Activated CD4-positive, alpha-beta memory T cell treated with anti-CD3 and anti-CD28 coated beads for 36 hours (primary cell): ENCODE data around the gene VAMP7. TPM values are rescaled to one million over a fixed set of nuclear protein-coding genes. Genes with fewer than 3 reads are reported as not detected.
A peak's percentile ranks its signal among the peaks of the same experiment; 100 is the strongest.
"Not testable (repeated sequence)": the region's sequence is repeated elsewhere in the genome, so short reads cannot be mapped to it uniquely, and the experiment has no call there.

Experiments
- CTCF ChIA-PET: fragments of 350-600 bp; sonication (Branson Sonifier 250); formaldehyde crosslinking; loops from one replicate; lab custom pipeline; 2021; ENCODE audit warnings: antibody characterized with exemption, inconsistent platforms; lab: Charles Lee
- POLR2A ChIA-PET: fragments of 350-600 bp; sonication (Branson Sonifier 250); formaldehyde crosslinking; loops from one replicate; lab custom pipeline; 2021; ENCODE audit warnings: antibody characterized with exemption; lab: Charles Lee
- DNase-seq: peaks from one replicate; pipeline ENCODE4 v3.0.0-alpha.2; 2020
- H3K27ac Mint-ChIP-seq: one replicate; pipeline ENCODE4 v1.8.0; 2021; ENCODE audit warnings: mixed read lengths
- H3K27me3 Mint-ChIP-seq: one replicate; pipeline ENCODE4 v1.8.0; 2021; ENCODE audit warnings: mixed read lengths
- H3K36me3 Mint-ChIP-seq: one replicate; pipeline ENCODE4 v1.8.0; 2021; ENCODE audit warnings: mixed read lengths
- H3K4me1 Mint-ChIP-seq: one replicate; pipeline ENCODE4 v1.8.0; 2021; ENCODE audit warnings: low read depth, mixed read lengths
- H3K4me3 Mint-ChIP-seq: one replicate; pipeline ENCODE4 v1.8.0; 2021; ENCODE audit warnings: mild to moderate bottlenecking, mixed read lengths
- H3K9me3 Mint-ChIP-seq: one replicate; pipeline ENCODE4 v1.8.0; 2021; ENCODE audit warnings: mixed read lengths
- intact Hi-C: fragments of 100-400 bp; cut with micrococcal nuclease; formaldehyde crosslinking; loops from one replicate; pipeline ENCODE4 v1.15.1; 2023
- total RNA-seq, 2 experiments: library from RNA; stranded (reverse); gene quantifications; one replicate each; pipeline ENCODE4 v1.2.3, GENCODE V29; 2021

Gene VAMP7
- total RNA-seq, 2 experiments from 2014 or later = 30.1 to 32.5 TPM

- H3K4me1 Mint-ChIP-seq, intact Hi-C loops: not testable (repeated sequence)
These were observed 49.9 kb downstream of the VAMP7 start for GRCh38 chrX:155930852-155931618.

GRCh38 chrX:155938132-155938531, 57.0 kb downstream of the VAMP7 start:
- intact Hi-C loops = no loop called here

More at GRCh38 chrX:155930852-155931618, 49.9 kb downstream of the VAMP7 start:
- POLR2A ChIA-PET, H3K27ac Mint-ChIP-seq, H3K27me3 Mint-ChIP-seq, DNase-seq, H3K4me3 Mint-ChIP-seq, CTCF ChIA-PET: not testable (repeated sequence)
- Mint-ChIP-seq H3K36me3 (peaks cover 55% of the 10 kb centered on the region), H3K9me3 (peaks cover 35% of the 10 kb centered on the region)

GRCh38 chrX:155949098-155949497, 68.0 kb downstream of the VAMP7 start:
- no peak overlapping the region for H3K4me3 Mint-ChIP-seq
- H3K27me3 Mint-ChIP-seq = no peaks in the 10 kb centered on the region
- H3K36me3 Mint-ChIP-seq = peaks cover 8% of the 10 kb centered on the region
- ChIA-PET POLR2A (no interaction called here), CTCF (no interaction called here)
- H3K27ac Mint-ChIP-seq = no peak overlapping the region
- H3K4me1 Mint-ChIP-seq = no peaks in the 10 kb centered on the region
- no peak for DNase-seq
- intact Hi-C loops = no loop called here
- H3K9me3 Mint-ChIP-seq = no peaks in the 10 kb centered on the region

More at GRCh38 chrX:155938132-155938531, 57.0 kb downstream of the VAMP7 start:
- DNase-seq = no peak
- Mint-ChIP-seq H3K27me3 (no peaks in the 10 kb centered on the region), H3K9me3 (no peaks in the 10 kb centered on the region), H3K36me3 (peaks cover 17% of the 10 kb centered on the region), H3K4me1 (no peaks in the 10 kb centered on the region), H3K4me3 (no peak overlapping the region), H3K27ac (no peak overlapping the region)
- ChIA-PET POLR2A (no interaction called here), CTCF (no interaction called here)

GRCh38 chrX:155951237-155951789, 70.2 kb downstream of the VAMP7 start:
- no peaks in the 10 kb centered on the region for H3K9me3 Mint-ChIP-seq

GRCh38 chrX:155953055-155953454, 71.9 kb downstream of the VAMP7 start:
- no peak for DNase-seq
- Mint-ChIP-seq H3K36me3 (no peaks in the 10 kb centered on the region), H3K4me1 (no peaks in the 10 kb centered on the region), H3K9me3 (no peaks in the 10 kb centered on the region), H3K27me3 (no peaks in the 10 kb centered on the region), H3K4me3 (no peak overlapping the region), H3K27ac (no peak overlapping the region)
- intact Hi-C loops = no loop called here
- CTCF ChIA-PET = no interaction called here
- POLR2A ChIA-PET = no interaction called here

More at GRCh38 chrX:155951237-155951789, 70.2 kb downstream of the VAMP7 start:
- CTCF ChIA-PET = no interaction called here
- Mint-ChIP-seq H3K4me1 (no peaks in the 10 kb centered on the region), H3K36me3 (no peaks in the 10 kb centered on the region), H3K4me3 (no peak overlapping the region), H3K27ac (no peak overlapping the region), H3K27me3 (no peaks in the 10 kb centered on the region)
- intact Hi-C loops = no loop called here
- POLR2A ChIA-PET = no interaction called here
- no peak for DNase-seq

GRCh38 chrX:155954793-155955192, 73.6 kb downstream of the VAMP7 start:
- ChIA-PET POLR2A (no interaction called here), CTCF (no interaction called here)
- no peaks in the 10 kb centered on the region for H3K27me3 Mint-ChIP-seq
- no peaks in the 10 kb centered on the region for H3K9me3 Mint-ChIP-seq
- no peak overlapping the region for H3K27ac Mint-ChIP-seq
- DNase-seq = no peak
- intact Hi-C loops = no loop called here
- no peaks in the 10 kb centered on the region for H3K4me1 Mint-ChIP-seq
- H3K4me3 Mint-ChIP-seq = no peak overlapping the region
- H3K36me3 Mint-ChIP-seq = no peaks in the 10 kb centered on the region

GRCh38 chrX:155956099-155956498, 75.0 kb downstream of the VAMP7 start:
- no peak for DNase-seq
- H3K4me1 Mint-ChIP-seq = no peaks in the 10 kb centered on the region
- ChIA-PET POLR2A (no interaction called here), CTCF (no interaction called here)
- no peaks in the 10 kb centered on the region for H3K9me3 Mint-ChIP-seq
- H3K27ac Mint-ChIP-seq = no peak overlapping the region
- intact Hi-C loops = no loop called here
- H3K27me3 Mint-ChIP-seq = no peaks in the 10 kb centered on the region
- no peaks in the 10 kb centered on the region for H3K36me3 Mint-ChIP-seq
- H3K4me3 Mint-ChIP-seq = no peak overlapping the region

- Mint-ChIP-seq H3K36me3 (no peaks in the 10 kb centered on the region), H3K27me3 (peaks cover under 1% of the 10 kb centered on the region), H3K27ac (no peak overlapping the region), H3K9me3 (no peaks in the 10 kb centered on the region), H3K4me3 (no peak overlapping the region), H3K4me1 (no peaks in the 10 kb centered on the region)
- CTCF ChIA-PET = no interaction called here
- POLR2A ChIA-PET = no interaction called here
- intact Hi-C loops = no loop called here
- DNase-seq = no peak
These were observed 75.5 kb downstream of the VAMP7 start for GRCh38 chrX:155956649-155957048.

- ChIA-PET CTCF (no interaction called here), POLR2A (no interaction called here)
- peaks cover 4% of the 10 kb centered on the region for H3K27me3 Mint-ChIP-seq
- intact Hi-C loops = no loop called here
- H3K27ac Mint-ChIP-seq = no peak overlapping the region
- H3K4me3 Mint-ChIP-seq = no peak overlapping the region
- H3K9me3 Mint-ChIP-seq = no peaks in the 10 kb centered on the region
- DNase-seq = no peak
- no peaks in the 10 kb centered on the region for H3K4me1 Mint-ChIP-seq
- H3K36me3 Mint-ChIP-seq = no peaks in the 10 kb centered on the region
These were observed 76.7 kb downstream of the VAMP7 start for GRCh38 chrX:155957843-155958242.

GRCh38 chrX:155959018-155959587, 78.0 kb downstream of the VAMP7 start:
- H3K4me1 Mint-ChIP-seq = no peaks in the 10 kb centered on the region
- H3K4me3 Mint-ChIP-seq = no peak overlapping the region
- no peak overlapping the region for H3K27ac Mint-ChIP-seq
- H3K36me3 Mint-ChIP-seq = peaks cover 4% of the 10 kb centered on the region
- CTCF ChIA-PET = no interaction called here
- intact Hi-C loops = no loop called here
- peaks cover 7% of the 10 kb centered on the region for H3K9me3 Mint-ChIP-seq
- POLR2A ChIA-PET = no interaction called here
- DNase-seq = no peak
- peaks cover 4% of the 10 kb centered on the region for H3K27me3 Mint-ChIP-seq

- H3K36me3 Mint-ChIP-seq = peaks cover 7% of the 10 kb centered on the region
- H3K27ac Mint-ChIP-seq = no peak overlapping the region
- intact Hi-C loops = no loop called here
- no peak overlapping the region for H3K4me3 Mint-ChIP-seq
- peaks cover 6% of the 10 kb centered on the region for H3K27me3 Mint-ChIP-seq
- DNase-seq = no peak
- CTCF ChIA-PET = no interaction called here
- POLR2A ChIA-PET = no interaction called here
- H3K4me1 Mint-ChIP-seq = no peaks in the 10 kb centered on the region
- peaks cover 18% of the 10 kb centered on the region for H3K9me3 Mint-ChIP-seq
These were observed 81.8 kb downstream of the VAMP7 start for GRCh38 chrX:155962906-155963305.

GRCh38 chrX:155966876-155967275, 85.7 kb downstream of the VAMP7 start:
- H3K27me3 Mint-ChIP-seq = peaks cover 25% of the 10 kb centered on the region
- intact Hi-C loops = no loop called here
- peaks cover 37% of the 10 kb centered on the region for H3K9me3 Mint-ChIP-seq
- POLR2A ChIA-PET = no interaction called here
- CTCF ChIA-PET = no interaction called here
- H3K4me1 Mint-ChIP-seq = peaks cover 7% of the 10 kb centered on the region
- peaks cover 7% of the 10 kb centered on the region for H3K36me3 Mint-ChIP-seq
- DNase-seq = peak; percentile 45
- no peak overlapping the region for H3K4me3 Mint-ChIP-seq
- H3K27ac Mint-ChIP-seq = no peak overlapping the region
